HEK293 (cell line): ENCODE data around the gene STX18.

Experiments
- CTCF ChIA-PET: fragments of 350-600 bp; formaldehyde crosslinking; extraction: SDS; loops from one replicate; lab custom pipeline; 2021; ENCODE audit warnings: antibody characterized with exemption; lab: Yijun Ruan, JAX
- POLR2A ChIA-PET: fragments of 300-600 bp; formaldehyde crosslinking; extraction: SDS; loops from one replicate; lab custom pipeline; 2020; ENCODE audit warnings: antibody characterized with exemption, inconsistent platforms; lab: Yijun Ruan, JAX
- H3K27ac ChIP-seq: fragments of 200-500 bp; sonication (Bioruptor generic); 2 replicates; pipeline ENCODE4 v1.5.1; 2014; ENCODE audit warnings: low read depth, low read length, control low read depth, inconsistent platforms; ENCODE audit errors: extremely low read depth
- H3K36me3 ChIP-seq, 2 experiments: fragments of 200-500 bp in 1 of 2; sonication (Bioruptor generic) in 1 of 2; 1 replicate in 1 of 2; 2 replicates in 1 of 2; pipeline ENCODE4 v1.5.1; 2014 to 2017; ENCODE audit warnings: inconsistent platforms in 2 of 2, low read length in 2 of 2; ENCODE audit not compliant: control insufficient read depth in 2 of 2, insufficient read depth in 1 of 2
- H3K4me1 ChIP-seq: fragments of 200-500 bp; sonication (Bioruptor generic); 2 replicates; pipeline ENCODE4 v1.5.1; 2014; ENCODE audit warnings: mild to moderate bottlenecking, low read length, inconsistent platforms; ENCODE audit not compliant: control insufficient read depth, insufficient read depth
- H3K4me3 ChIP-seq: 2 replicates; pipeline ENCODE4 v1.5.1; 2011; ENCODE audit warnings: low read depth, mild to moderate bottlenecking, control low read depth, low read length, moderate library complexity
- H3K9me3 ChIP-seq: fragments of 200-500 bp; sonication (Bioruptor generic); 2 replicates; pipeline ENCODE4 v1.5.1; 2014; ENCODE audit warnings: low read depth, low read length, inconsistent platforms; ENCODE audit not compliant: control insufficient read depth, insufficient read depth
- BCL11B ChIP-seq: fragments of 450-650 bp; formaldehyde crosslinking; IDR thresholded peaks from 2 replicates; pipeline ENCODE4 v1.5.1; 2016; ENCODE audit warnings: low read depth, missing biosample characterization, missing genetic modification characterization
- GFI1B ChIP-seq: fragments of 450-650 bp; formaldehyde crosslinking; IDR thresholded peaks from 2 replicates; pipeline ENCODE4 v1.5.1; 2016; ENCODE audit warnings: missing biosample characterization, missing genetic modification characterization
- HOXD13 ChIP-seq: sonication (generic); formaldehyde crosslinking; IDR thresholded peaks from 2 replicates; pipeline ENCODE4 v1.8.0; 2022; ENCODE audit warnings: missing genetic modification reagents, borderline replicate concordance
- RBAK ChIP-seq: fragments of 450-650 bp; formaldehyde crosslinking; IDR thresholded peaks from 2 replicates; pipeline ENCODE4 v1.5.1; 2016; ENCODE audit warnings: missing biosample characterization, missing genetic modification characterization
- SETDB1 ChIP-seq: IDR thresholded peaks from one replicate; pipeline ENCODE4 v1.6.1; 2017; ENCODE audit warnings: mild to moderate bottlenecking, low read length, moderate library complexity, mixed read lengths; ENCODE audit not compliant: insufficient read length
- SP3 ChIP-seq: fragments of 450-650 bp; formaldehyde crosslinking; IDR thresholded peaks from 2 replicates; pipeline ENCODE4 v1.5.1; 2016; ENCODE audit warnings: missing biosample characterization, missing genetic modification characterization
- TSHZ1 ChIP-seq: fragments of 450-650 bp; formaldehyde crosslinking; IDR thresholded peaks from 2 replicates; pipeline ENCODE4 v1.5.1; 2016; ENCODE audit warnings: missing biosample characterization, missing genetic modification characterization, borderline replicate concordance
- YY1 ChIP-seq: fragments of 450-650 bp; formaldehyde crosslinking; IDR thresholded peaks from 2 replicates; pipeline ENCODE4 v1.5.1; 2018; ENCODE audit warnings: missing biosample characterization, missing genetic modification characterization
- ZBTB11 ChIP-seq: fragments of 450-650 bp; formaldehyde crosslinking; conservative IDR thresholded peaks from 2 replicates; pipeline ENCODE4 v1.5.1; 2016; ENCODE audit warnings: low read depth, missing biosample characterization, missing genetic modification characterization
- ZBTB49 ChIP-seq: fragments of 450-650 bp; formaldehyde crosslinking; IDR thresholded peaks from 2 replicates; pipeline ENCODE4 v1.5.1; 2016; ENCODE audit warnings: missing biosample characterization, missing genetic modification characterization, low read depth
- ZNF112 ChIP-seq: fragments of 450-650 bp; formaldehyde crosslinking; IDR thresholded peaks from 2 replicates; pipeline ENCODE4 v1.5.0; 2017; ENCODE audit warnings: missing biosample characterization, missing genetic modification characterization
- ZNF114 ChIP-seq: fragments of 450-650 bp; formaldehyde crosslinking; IDR thresholded peaks from 2 replicates; pipeline ENCODE4 v1.5.0; 2017; ENCODE audit warnings: missing biosample characterization, missing genetic modification characterization
- ZNF121 ChIP-seq: fragments of 450-650 bp; formaldehyde crosslinking; IDR thresholded peaks from 2 replicates; pipeline ENCODE4 v1.5.1; 2016; ENCODE audit warnings: missing biosample characterization, missing genetic modification characterization
- ZNF18 ChIP-seq: fragments of 450-650 bp; formaldehyde crosslinking; IDR thresholded peaks from 2 replicates; pipeline ENCODE4 v1.5.1; 2016; ENCODE audit warnings: missing biosample characterization, missing genetic modification characterization
- ZNF184 ChIP-seq: fragments of 450-650 bp; IDR thresholded peaks from 2 replicates; pipeline ENCODE4 v1.5.1; 2018; ENCODE audit warnings: missing biosample characterization, mild to moderate bottlenecking, missing genetic modification characterization
- ZNF211 ChIP-seq: fragments of 450-650 bp; formaldehyde crosslinking; IDR thresholded peaks from 2 replicates; pipeline ENCODE4 v1.5.1; 2016; ENCODE audit warnings: low read depth, missing biosample characterization, missing genetic modification characterization
- ZNF311 ChIP-seq: fragments of 450-650 bp; formaldehyde crosslinking; IDR thresholded peaks from 2 replicates; pipeline ENCODE4 v1.5.1; 2017; ENCODE audit warnings: missing biosample characterization, missing genetic modification characterization, borderline replicate concordance
- ZNF544 ChIP-seq: fragments of 450-650 bp; formaldehyde crosslinking; IDR thresholded peaks from 2 replicates; pipeline ENCODE4 v1.5.0; 2017; ENCODE audit warnings: missing biosample characterization, missing genetic modification characterization
- ZNF645 ChIP-seq: fragments of 450-650 bp; formaldehyde crosslinking; IDR thresholded peaks from 2 replicates; pipeline ENCODE4; 2016; ENCODE audit warnings: missing biosample characterization, missing genetic modification characterization
- ZNF76 ChIP-seq: fragments of 450-650 bp; formaldehyde crosslinking; IDR thresholded peaks from 2 replicates; pipeline ENCODE4; 2016; ENCODE audit warnings: low read depth, missing biosample characterization, missing genetic modification characterization, borderline replicate concordance
- ZNF776 ChIP-seq: fragments of 450-650 bp; formaldehyde crosslinking; IDR thresholded peaks from 2 replicates; pipeline ENCODE4 v1.5.0; 2017; ENCODE audit warnings: missing biosample characterization, missing genetic modification characterization, borderline replicate concordance
- ZNF791 ChIP-seq: fragments of 450-650 bp; formaldehyde crosslinking; IDR thresholded peaks from 2 replicates; pipeline ENCODE4 v1.5.1; 2016; ENCODE audit warnings: missing biosample characterization, missing genetic modification characterization
- ZSCAN18 ChIP-seq: fragments of 450-650 bp; formaldehyde crosslinking; IDR thresholded peaks from 2 replicates; pipeline ENCODE4 v1.5.1; 2016; ENCODE audit warnings: missing biosample characterization, missing genetic modification characterization

STX18 gene

GRCh38 chr4:4402966-4403365 lies 138.9 kb downstream of the STX18 start (continued):
- no peak for TF ChIP-seq ZNF114 (tag by site-specific recombination)
- no peak for TF ChIP-seq SP3 (tag by site-specific recombination)
- no peak for TF ChIP-seq BCL11B (tag by site-specific recombination)

GRCh38 chr4:4401036-4401435 lies 140.8 kb downstream of the STX18 start:
- TF ChIP-seq ZNF112 (no peak), ZNF184 (no peak), HOXD13 (CRISPR knock-in tag) (no peak), RBAK (tag by site-specific recombination) (no peak), ZBTB11 (tag by site-specific recombination) (no peak), ZNF121 (tag by site-specific recombination) (no peak), YY1 (tag by site-specific recombination) (no peak), SETDB1 (no peak), ZNF645 (tag by site-specific recombination) (no peak), ZNF211 (tag by site-specific recombination) (no peak), ZNF18 (tag by site-specific recombination) (no peak), ZNF791 (tag by site-specific recombination) (no peak), ZNF544 (tag by site-specific recombination) (no peak), ZNF76 (tag by site-specific recombination) (no peak), GFI1B (tag by site-specific recombination) (no peak), TSHZ1 (tag by site-specific recombination) (no peak), ZSCAN18 (tag by site-specific recombination) (no peak), ZBTB49 (tag by site-specific recombination) (no peak), ZNF776 (no peak), ZNF311 (tag by site-specific recombination) (no peak)
- TF ChIP-seq, all 188 proteins: peak for 0
- Histone ChIP-seq H3K9me3 (no peaks in the 10 kb centered on the region), H3K4me1 (no peaks in the 10 kb centered on the region), H3K36me3 (no peaks in the 10 kb centered on the region), H3K27ac (no peak overlapping the region), H3K4me3 (no peak overlapping the region)
- ChIA-PET CTCF (interaction anchor here (1.1 kb wide), 1 partner anchor 16 kb away, joined by 3 read pairs; no protein-coding TSS in a partner anchor), POLR2A (no interaction called here)
